Neuronal stem cell (in vitro differentiated cells): Measurements from ENCODE around the gene PDE10A.

Experiments
- DNase-seq: peaks from one replicate; pipeline ENCODE4 v3.0.0-alpha.2; 2013; ENCODE audit warnings: low spot score
- H2AFZ ChIP-seq: one replicate; pipeline ENCODE4 v1.6.1; 2013; ENCODE audit warnings: mild to moderate bottlenecking, low read length, inconsistent platforms
- H2AK5ac ChIP-seq: 2 replicates; pipeline ENCODE4 v1.6.1; 2013; ENCODE audit warnings: low read depth, mild to moderate bottlenecking, inconsistent platforms, low read length, moderate library complexity, mixed read lengths
- H2BK120ac ChIP-seq: 2 replicates; pipeline ENCODE4 v1.6.1; 2013; ENCODE audit warnings: low read depth, mild to moderate bottlenecking, inconsistent platforms, low read length, moderate library complexity, mixed read lengths
- H2BK12ac ChIP-seq: one replicate; pipeline ENCODE4 v1.6.1; 2013; ENCODE audit warnings: low read length, inconsistent platforms
- H2BK15ac ChIP-seq: 2 replicates; pipeline ENCODE4 v1.6.1; 2013; ENCODE audit warnings: mild to moderate bottlenecking, low read length, inconsistent platforms, mixed read lengths
- H2BK5ac ChIP-seq: one replicate; pipeline ENCODE4 v1.6.1; 2013; ENCODE audit warnings: inconsistent platforms, mild to moderate bottlenecking, low read length, moderate library complexity
- H3K14ac ChIP-seq: one replicate; pipeline ENCODE4 v1.6.1; 2013; ENCODE audit warnings: low read length, inconsistent platforms
- H3K18ac ChIP-seq: 2 replicates; pipeline ENCODE4 v1.6.1; 2013; ENCODE audit warnings: low read length, inconsistent platforms
- H3K23ac ChIP-seq: 2 replicates; pipeline ENCODE4 v1.6.1; 2013; ENCODE audit warnings: low read depth, mild to moderate bottlenecking, mixed read lengths, low read length, inconsistent platforms; ENCODE audit not compliant: poor library complexity
- H3K27ac ChIP-seq: replicated peaks from 3 replicates; pipeline ENCODE4 v1.5.1; 2013; ENCODE audit warnings: low read length, inconsistent platforms
- H3K27me3 ChIP-seq, 3 experiments: 2 replicates each; pipeline ENCODE4 v1.6.1; 2013; ENCODE audit warnings: low read length in 3 of 3, mild to moderate bottlenecking in 2 of 3, inconsistent platforms in 1 of 3, low read depth in 1 of 3, mixed read lengths in 1 of 3, moderate library complexity in 1 of 3; ENCODE audit not compliant: control insufficient read depth in 3 of 3, insufficient read depth in 3 of 3
- H3K36me3 ChIP-seq, 2 donors: replicated peaks in 1 of 2; 2 replicates each; pipeline ENCODE4 v1.6.1; 2013; ENCODE audit warnings: low read length in 2 of 2; ENCODE audit not compliant: control insufficient read depth in 2 of 2, insufficient read depth in 2 of 2
- H3K4ac ChIP-seq: 2 replicates; pipeline ENCODE4 v1.6.1; 2013; ENCODE audit warnings: inconsistent platforms, mild to moderate bottlenecking, low read length, moderate library complexity
- H3K4me1 ChIP-seq, 2 donors: 1 replicate in 1 of 2; 2 replicates in 1 of 2; pipeline ENCODE4 v1.6.1; 2013; ENCODE audit warnings: low read length in 2 of 2, low read depth in 1 of 2; ENCODE audit not compliant: control insufficient read depth in 2 of 2, insufficient read depth in 1 of 2
- H3K4me2 ChIP-seq: one replicate; pipeline ENCODE4 v1.6.1; 2013; ENCODE audit warnings: mild to moderate bottlenecking, low read length, inconsistent platforms; ENCODE audit not compliant: insufficient read depth, poor library complexity, severe bottlenecking
- H3K4me3 ChIP-seq, 2 donors: 2 replicates each; pipeline ENCODE4 v1.5.1; 2013; ENCODE audit warnings: low read length in 2 of 2, mild to moderate bottlenecking in 2 of 2, inconsistent platforms in 1 of 2, moderate library complexity in 1 of 2
- H3K79me1 ChIP-seq: one replicate; pipeline ENCODE4 v1.6.1; 2013; ENCODE audit warnings: low read depth, mild to moderate bottlenecking, inconsistent platforms, low read length, moderate library complexity
- H3K9ac ChIP-seq: one replicate; pipeline ENCODE4 v1.6.1; 2013; ENCODE audit warnings: mild to moderate bottlenecking, low read depth, low read length, inconsistent platforms; ENCODE audit not compliant: poor library complexity
- H3K9me3 ChIP-seq, 2 donors: replicated peaks in 1 of 2; 2 replicates each; pipeline versions ENCODE3 to v1.6.1; 2013; ENCODE audit warnings: low read length in 2 of 2, mild to moderate bottlenecking in 2 of 2, inconsistent platforms in 1 of 2, low read depth in 1 of 2, mixed read lengths in 1 of 2, moderate library complexity in 1 of 2; ENCODE audit not compliant: control insufficient read depth in 2 of 2, insufficient read depth in 1 of 2
- H4K8ac ChIP-seq: one replicate; pipeline ENCODE4 v1.6.1; 2013; ENCODE audit warnings: low read depth, mild to moderate bottlenecking, inconsistent platforms, low read length, moderate library complexity
- H4K91ac ChIP-seq: one replicate; pipeline ENCODE4 v1.6.1; 2013; ENCODE audit warnings: low read length, low read depth, mild to moderate bottlenecking, inconsistent platforms; ENCODE audit not compliant: poor library complexity
- WGBS, 2 donors: extraction: QIAGEN DNeasy Blood & Tissue Kit; methylation state at CpG; one replicate each; pipeline ENCODE4 v1.1.7; 2013; ENCODE audit warnings: missing lambda C conversion rate in 2 of 2, mixed read lengths in 1 of 2; ENCODE audit not compliant: insufficient read length in 2 of 2, insufficient replicate concordance in 1 of 2; ENCODE audit errors: extremely low coverage in 2 of 2; 5-methylcytosine and 5-hydroxymethylcytosine counted together

Gene PDE10A

GRCh38 chr6:165439928-165440554, 223.0 kb downstream of the PDE10A start:
- Histone ChIP-seq H3K4ac (no peak overlapping the region), H4K91ac (no peak overlapping the region), H2BK12ac (no peak overlapping the region), H3K23ac (no peak overlapping the region), H3K18ac (no peak overlapping the region), H2AFZ (no peak overlapping the region), H3K27me3 (no peaks in the 10 kb centered on the region), H2AK5ac (no peak overlapping the region), H3K4me1 (no peaks in the 10 kb centered on the region), H3K27ac (no peak overlapping the region), H3K14ac (no peak overlapping the region), H3K9ac (no peak overlapping the region), H3K79me1 (no peaks in the 10 kb centered on the region), H3K9me3 (peaks cover 9 to 23% of the 10 kb centered on the region in 2 donors), H4K8ac (no peak overlapping the region), H2BK5ac (no peak overlapping the region), H2BK120ac (no peak overlapping the region), H3K4me2 (no peak overlapping the region), H3K36me3 (peaks cover 8 to 22% of the 10 kb centered on the region in 2 donors), H2BK15ac (no peak overlapping the region), H3K4me3 (no peak overlapping the region)
- peak; percentile 26 for DNase-seq
- no CpG with 5 or more reads among the region's 4 CpGs for WGBS, 2 donors

- Histone ChIP-seq H3K36me3 (peaks cover 7 to 53% of the 10 kb centered on the region in 2 donors), H3K23ac (no peak overlapping the region), H2BK5ac (no peak overlapping the region), H2AK5ac (no peak overlapping the region), H2BK12ac (no peak overlapping the region), H3K4me2 (no peak overlapping the region), H3K27ac (no peak overlapping the region), H3K9ac (no peak overlapping the region), H3K18ac (no peak overlapping the region), H3K4me3 (no peak overlapping the region), H3K4me1 (peaks cover 0 to 2% of the 10 kb centered on the region in 2 donors), H4K91ac (no peak overlapping the region), H3K9me3 (peaks cover 0 to 12% of the 10 kb centered on the region in 2 donors), H3K14ac (no peak overlapping the region), H4K8ac (no peak overlapping the region), H2BK15ac (no peak overlapping the region), H3K27me3 (peaks cover 0 to 2% (median 0%) of the 10 kb centered on the region in 3 experiments), H3K4ac (no peak overlapping the region), H2AFZ (no peak overlapping the region), H2BK120ac (no peak overlapping the region), H3K79me1 (peaks cover 2% of the 10 kb centered on the region)
- no peak for DNase-seq
- no CpG with 5 or more reads among the region's 2 CpGs for WGBS, 2 donors
These were observed 236.1 kb downstream of the PDE10A start for GRCh38 chr6:165426892-165427291.

DNA sequence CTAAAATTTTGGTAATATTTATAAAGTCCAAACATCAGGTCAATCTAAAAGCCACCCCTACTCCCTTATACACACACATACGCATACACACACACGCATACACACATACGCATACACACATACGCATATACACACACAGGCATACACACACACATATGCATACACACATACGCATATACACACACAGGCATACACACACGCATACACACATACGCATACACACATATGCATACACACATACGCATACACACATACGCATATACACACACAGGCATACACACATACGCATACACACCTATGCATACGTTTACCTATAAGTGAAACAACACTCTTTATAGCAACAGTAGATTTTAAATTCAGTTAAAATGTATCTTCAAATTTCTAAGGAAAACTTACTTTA, 240.8 kb downstream of the PDE10A start:
- peak overlapping the region; percentile 84 for H3K14ac ChIP-seq
- H3K9ac ChIP-seq = peak overlapping the region; percentile 63
- WGBS, 2 donors = no CpG with 5 or more reads among the region's 11 CpGs
- H3K4me2 ChIP-seq = no peak overlapping the region
- H4K91ac ChIP-seq = peak overlapping the region; percentile 80
- H3K27ac ChIP-seq = no peak overlapping the region
- peaks cover 11 to 38% of the 10 kb centered on the region in 2 donors for H3K36me3 ChIP-seq
- H3K23ac ChIP-seq = peak overlapping the region; percentile 44
- H3K27me3 ChIP-seq = peaks cover 0 to 2% (median 0%) of the 10 kb centered on the region in 3 experiments
- H4K8ac ChIP-seq = peak overlapping the region; percentile 86
- no peak overlapping the region for H2AK5ac ChIP-seq
- H2BK5ac ChIP-seq = no peak overlapping the region
- peaks cover 0 to 2% of the 10 kb centered on the region in 2 donors for H3K4me1 ChIP-seq
- H3K4me3 ChIP-seq = no peak overlapping the region
- peaks cover 2% of the 10 kb centered on the region for H3K79me1 ChIP-seq
- DNase-seq = no peak
- peaks cover 0 to 11% of the 10 kb centered on the region in 2 donors for H3K9me3 ChIP-seq
- no peak overlapping the region for H3K4ac ChIP-seq
- no peak overlapping the region for H2AFZ ChIP-seq
- H2BK15ac ChIP-seq = no peak overlapping the region
- H2BK120ac ChIP-seq = no peak overlapping the region
- peak overlapping the region; percentile 79 for H2BK12ac ChIP-seq
- H3K18ac ChIP-seq = no peak overlapping the region

- H2BK12ac ChIP-seq = no peak overlapping the region
- H3K14ac ChIP-seq = no peak overlapping the region
- H2BK120ac ChIP-seq = no peak overlapping the region
- no peak overlapping the region for H2BK15ac ChIP-seq
- peaks cover 0 to 2% of the 10 kb centered on the region in 2 donors for H3K4me1 ChIP-seq
- no peak overlapping the region for H2BK5ac ChIP-seq
- H3K4me2 ChIP-seq = no peak overlapping the region
- no peak overlapping the region for H3K18ac ChIP-seq
- H3K79me1 ChIP-seq = peaks cover 2% of the 10 kb centered on the region
- no peak overlapping the region for H4K8ac ChIP-seq
- H2AFZ ChIP-seq = no peak overlapping the region
- H3K4me3 ChIP-seq = no peak overlapping the region
- no peak overlapping the region for H2AK5ac ChIP-seq
- H3K23ac ChIP-seq = no peak overlapping the region
- H3K36me3 ChIP-seq = peaks cover 17 to 69% of the 10 kb centered on the region in 2 donors
- no peak overlapping the region for H3K27ac ChIP-seq
- no CpG with 5 or more reads among the region's 6 CpGs for WGBS, 2 donors
- H3K27me3 ChIP-seq = peaks cover 0 to 2% (median 0%) of the 10 kb centered on the region in 3 experiments
- H3K4ac ChIP-seq = no peak overlapping the region
- DNase-seq = no peak
- no peak overlapping the region for H3K9ac ChIP-seq
- no peak overlapping the region for H4K91ac ChIP-seq
- no peaks in the 10 kb centered on the region for H3K9me3 ChIP-seq
These were observed 245.7 kb downstream of the PDE10A start for GRCh38 chr6:165417278-165417865.
